Mesenchymal stem cell (in vitro differentiated cells and primary cell): Measurements from ENCODE around the gene SNRPF.
A peak's percentile ranks its signal among the peaks of the same experiment; 100 is the strongest.
"Not testable (repeated sequence)": the region's sequence is repeated elsewhere in the genome, so short reads cannot be mapped to it uniquely, and the experiment has no call there.

Experiments
- DNase-seq: peaks from one replicate; pipeline ENCODE4 v3.0.0-alpha.2; 2013
- H2AFZ ChIP-seq: one replicate; pipeline ENCODE4 v1.6.1; 2013; ENCODE audit warnings: low read depth, mild to moderate bottlenecking, control low read depth, inconsistent platforms, low read length, moderate library complexity
- H2AK5ac ChIP-seq: 2 replicates; pipeline ENCODE4 v1.6.1; 2013; ENCODE audit warnings: low read length, moderate library complexity, mild to moderate bottlenecking, inconsistent platforms; ENCODE audit not compliant: severe bottlenecking
- H2BK120ac ChIP-seq: one replicate; pipeline ENCODE4 v1.6.1; 2013; ENCODE audit warnings: low read depth, mild to moderate bottlenecking, inconsistent platforms, low read length, moderate library complexity
- H2BK12ac ChIP-seq, 2 experiments: one replicate each; pipeline ENCODE4 v1.6.1; 2013; ENCODE audit warnings: inconsistent platforms in 2 of 2, low read length in 2 of 2, mild to moderate bottlenecking in 2 of 2, moderate library complexity in 2 of 2, control low read depth in 1 of 2
- H2BK15ac ChIP-seq: one replicate; pipeline ENCODE4 v1.6.1; 2013; ENCODE audit warnings: mild to moderate bottlenecking, low read depth, inconsistent platforms; ENCODE audit not compliant: poor library complexity, severe bottlenecking
- H2BK5ac ChIP-seq: 2 replicates; pipeline ENCODE4 v1.6.1; 2013; ENCODE audit warnings: low read depth, mild to moderate bottlenecking, low read length, control low read depth, inconsistent platforms; ENCODE audit not compliant: poor library complexity, severe bottlenecking
- H3K14ac ChIP-seq, 2 experiments: one replicate each; pipeline ENCODE4 v1.6.1; 2013; ENCODE audit warnings: inconsistent platforms in 2 of 2, low read length in 2 of 2, control low read depth in 1 of 2, mild to moderate bottlenecking in 1 of 2, moderate library complexity in 1 of 2
- H3K18ac ChIP-seq, 2 experiments: one replicate each; pipeline ENCODE4 v1.6.1; 2013; ENCODE audit warnings: inconsistent platforms in 2 of 2, low read length in 2 of 2, control low read depth in 1 of 2, low read depth in 1 of 2, mild to moderate bottlenecking in 1 of 2
- H3K23ac ChIP-seq, 2 experiments: one replicate each; pipeline ENCODE4 v1.6.1; 2013; ENCODE audit warnings: inconsistent platforms in 2 of 2, low read length in 2 of 2, mild to moderate bottlenecking in 2 of 2, moderate library complexity in 2 of 2, control low read depth in 1 of 2
- H3K27ac ChIP-seq: 2 replicates; pipeline ENCODE4 v1.5.1; 2013; ENCODE audit warnings: mild to moderate bottlenecking, moderate library complexity, low read length, control low read depth, inconsistent platforms; ENCODE audit not compliant: poor library complexity, severe bottlenecking
- H3K27me3 ChIP-seq, 2 experiments: 2 replicates each; pipeline versions ENCODE4 v1.6.1 to v1.7.0; 2013; ENCODE audit warnings: low read length in 2 of 2, mild to moderate bottlenecking in 2 of 2, moderate library complexity in 2 of 2, control low read depth in 1 of 2, inconsistent platforms in 1 of 2; ENCODE audit not compliant: control insufficient read depth in 1 of 2, insufficient read depth in 1 of 2
- H3K36me3 ChIP-seq, 2 experiments: 2 replicates each; pipeline versions ENCODE4 v1.6.1 to v1.7.0; 2013; ENCODE audit warnings: low read length in 2 of 2, control low read depth in 1 of 2, inconsistent platforms in 1 of 2, low read depth in 1 of 2, mild to moderate bottlenecking in 1 of 2; ENCODE audit not compliant: insufficient read depth in 2 of 2, control insufficient read depth in 1 of 2
- H3K4ac ChIP-seq, 2 experiments: one replicate each; pipeline ENCODE4 v1.6.1; 2013; ENCODE audit warnings: inconsistent platforms in 2 of 2, low read length in 2 of 2, mild to moderate bottlenecking in 2 of 2, moderate library complexity in 2 of 2, control low read depth in 1 of 2, low read depth in 1 of 2
- H3K4me1 ChIP-seq: 2 replicates; pipeline ENCODE4 v1.6.1; 2013; ENCODE audit warnings: low read depth, low read length, control low read depth; ENCODE audit not compliant: control insufficient read depth, insufficient read depth
- H3K4me2 ChIP-seq: 2 replicates; pipeline ENCODE4 v1.6.1; 2013; ENCODE audit warnings: low read length, mild to moderate bottlenecking, inconsistent platforms; ENCODE audit not compliant: poor library complexity, severe bottlenecking
- H3K4me3 ChIP-seq, 2 experiments: 2 replicates each; pipeline versions ENCODE4 v1.5.1 to v1.7.0; 2013; ENCODE audit warnings: low read length in 2 of 2, mild to moderate bottlenecking in 2 of 2, control low read depth in 1 of 2, low read depth in 1 of 2; ENCODE audit not compliant: insufficient read depth in 1 of 2
- H3K79me1 ChIP-seq: replicated peaks from 2 replicates; pipeline ENCODE4 v1.6.1; 2013; ENCODE audit warnings: mild to moderate bottlenecking, control low read depth, low read length, inconsistent platforms; ENCODE audit not compliant: poor library complexity, severe bottlenecking
- H3K9ac ChIP-seq: 2 replicates; pipeline ENCODE4 v1.7.0; 2013; ENCODE audit warnings: mild to moderate bottlenecking, low read length, moderate library complexity
- H3K9me3 ChIP-seq: 2 replicates; pipeline ENCODE4 v1.7.0; 2013; ENCODE audit warnings: mild to moderate bottlenecking, low read length; ENCODE audit not compliant: control insufficient read depth
- H4K8ac ChIP-seq: one replicate; pipeline ENCODE4 v1.6.1; 2013; ENCODE audit warnings: inconsistent platforms, mild to moderate bottlenecking, low read length, moderate library complexity
- H4K91ac ChIP-seq: one replicate; pipeline ENCODE4 v1.6.1; 2013; ENCODE audit warnings: mild to moderate bottlenecking, low read length, inconsistent platforms
- WGBS: methylation state at CpG from one replicate; pipeline ENCODE4 v1.1.7; 2013; ENCODE audit warnings: mixed read lengths; 5-methylcytosine and 5-hydroxymethylcytosine counted together

SNRPF gene

DNA sequence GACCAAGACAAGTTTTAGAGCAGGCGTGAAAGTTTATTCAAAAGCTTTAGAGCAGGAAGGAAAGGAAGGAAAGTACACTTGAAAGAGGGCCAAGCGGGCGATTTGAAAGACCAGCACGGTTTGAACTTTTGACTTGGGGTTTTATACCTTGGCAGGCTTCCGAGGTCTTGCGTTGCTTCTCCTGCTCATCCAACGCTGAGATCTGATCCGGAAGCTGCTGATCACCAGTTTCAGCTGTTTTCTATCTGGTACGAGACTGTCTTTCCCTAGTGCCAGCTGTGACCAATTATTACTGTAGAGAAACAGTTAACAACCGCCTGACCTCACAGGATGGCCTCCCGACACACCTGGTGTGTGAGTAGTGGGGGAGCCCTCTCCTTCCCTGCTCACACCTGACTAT, 20.6 kb upstream of the SNRPF start:
- Histone ChIP-seq H4K91ac (no peak overlapping the region), H3K4me1 (no peaks in the 10 kb centered on the region), H2BK120ac (no peak overlapping the region), H2BK5ac (no peak overlapping the region), H3K14ac (no peak overlapping the region), H2BK12ac (no peak overlapping the region), H2AK5ac (no peak overlapping the region), H3K4me3 (peak overlapping the region in 1 of 2 experiments; percentile 68), H3K27ac (no peak overlapping the region), H3K23ac (no peak overlapping the region), H3K27me3 (peaks cover 0 to 11% of the 10 kb centered on the region in 2 experiments), H3K9me3 (no peaks in the 10 kb centered on the region), H4K8ac (no peak overlapping the region), H2BK15ac (no peak overlapping the region), H2AFZ (no peak overlapping the region), H3K9ac (peak overlapping the region; percentile 63), H3K4me2 (no peak overlapping the region), H3K4ac (no peak overlapping the region), H3K79me1 (no peaks in the 10 kb centered on the region), H3K18ac (no peak overlapping the region), H3K36me3 (no peaks in the 10 kb centered on the region)
- no peak for DNase-seq
- 82% methylated on average over 8 of the region's 11 CpGs for WGBS

DNA sequence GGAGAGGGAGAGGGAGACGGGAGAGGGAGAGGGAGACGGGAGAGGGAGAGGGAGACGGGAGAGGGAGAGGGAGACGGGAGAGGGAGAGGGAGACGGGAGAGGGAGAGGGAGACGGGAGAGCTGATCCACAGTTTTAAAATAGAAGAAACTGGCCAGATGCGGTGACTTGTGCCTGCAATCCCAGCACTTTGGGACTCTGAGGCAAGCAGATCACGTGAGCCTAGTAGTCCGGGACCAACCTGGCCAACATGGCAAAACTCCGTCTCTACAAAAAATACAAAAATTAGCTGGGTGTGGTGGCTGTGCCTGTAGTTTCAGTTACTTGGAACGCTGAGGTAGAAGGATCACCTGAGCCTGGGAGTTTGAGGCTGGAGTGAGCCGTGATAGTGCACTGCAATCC, 16.3 kb upstream of the SNRPF start:
- H2AK5ac ChIP-seq, H3K4me2 ChIP-seq, H4K91ac ChIP-seq, H3K9ac ChIP-seq, H3K4me3 ChIP-seq, H3K18ac ChIP-seq, H3K79me1 ChIP-seq, H3K23ac ChIP-seq, H2BK12ac ChIP-seq, H2AFZ ChIP-seq, H3K27ac ChIP-seq, H3K4ac ChIP-seq, H2BK120ac ChIP-seq, H3K36me3 ChIP-seq, H2BK5ac ChIP-seq, H4K8ac ChIP-seq, H3K14ac ChIP-seq, H3K9me3 ChIP-seq, DNase-seq, H2BK15ac ChIP-seq, H3K4me1 ChIP-seq, H3K27me3 ChIP-seq: not testable (repeated sequence)
- 83% methylated on average over 6 of the region's 12 CpGs for WGBS

DNA sequence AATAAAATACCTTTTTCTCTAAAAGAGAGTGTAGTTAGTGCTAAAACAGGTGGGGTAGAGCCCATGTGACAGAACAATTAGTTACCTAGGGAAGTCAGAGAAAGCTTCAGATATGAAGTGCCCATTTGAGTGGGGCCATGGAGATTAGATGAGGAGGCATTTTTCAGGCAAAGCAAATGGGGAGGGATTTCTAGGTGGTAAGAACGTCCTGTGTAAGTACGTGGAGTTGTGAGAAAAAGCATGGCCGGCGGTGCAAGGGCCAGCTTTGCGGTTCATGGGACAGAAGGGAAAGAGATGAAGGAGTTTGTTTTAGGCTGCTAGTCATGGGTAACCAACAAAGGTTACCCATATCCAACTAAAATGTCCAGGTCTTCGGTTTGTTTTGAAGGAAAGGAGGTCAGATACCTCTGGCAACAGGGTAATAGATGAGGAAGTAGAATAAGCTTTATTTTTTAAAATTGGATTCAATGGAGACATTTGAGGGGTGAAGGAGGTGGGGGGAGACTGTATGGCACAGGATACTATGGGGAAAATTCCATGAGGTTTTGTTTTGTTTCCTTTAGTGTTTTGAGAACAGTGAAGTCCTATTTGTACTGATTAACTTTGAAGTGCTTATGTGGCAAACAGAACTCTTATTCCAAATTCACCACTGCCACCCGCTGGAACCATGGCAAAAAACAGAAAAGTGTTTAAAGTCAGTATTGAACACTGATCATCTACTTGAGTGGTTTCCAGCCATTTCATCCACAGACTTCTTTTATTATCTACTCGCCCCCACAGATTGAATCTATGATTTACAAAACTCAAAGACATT, 10.0 kb upstream of the SNRPF start:
- Histone ChIP-seq H3K79me1 (no peaks in the 10 kb centered on the region), H2BK15ac (no peak overlapping the region), H3K27me3 (peaks cover 3 to 5% of the 10 kb centered on the region in 2 experiments), H3K14ac (no peak overlapping the region), H3K18ac (no peak overlapping the region), H3K36me3 (no peaks in the 10 kb centered on the region), H2BK5ac (no peak overlapping the region), H2AK5ac (no peak overlapping the region), H4K91ac (no peak overlapping the region), H3K23ac (no peak overlapping the region), H4K8ac (no peak overlapping the region), H3K4ac (no peak overlapping the region), H3K4me2 (no peak overlapping the region), H2BK12ac (no peak overlapping the region), H3K9ac (peak overlapping the region; percentile 58), H3K4me1 (no peaks in the 10 kb centered on the region), H2BK120ac (peak overlapping the region; percentile 34), H3K27ac (no peak overlapping the region), H2AFZ (no peak overlapping the region), H3K4me3 (no peak overlapping the region), H3K9me3 (no peaks in the 10 kb centered on the region)
- DNase-seq, result peak; percentile 37
- 69% methylated on average over 8 of the region's 8 CpGs for WGBS

DNA sequence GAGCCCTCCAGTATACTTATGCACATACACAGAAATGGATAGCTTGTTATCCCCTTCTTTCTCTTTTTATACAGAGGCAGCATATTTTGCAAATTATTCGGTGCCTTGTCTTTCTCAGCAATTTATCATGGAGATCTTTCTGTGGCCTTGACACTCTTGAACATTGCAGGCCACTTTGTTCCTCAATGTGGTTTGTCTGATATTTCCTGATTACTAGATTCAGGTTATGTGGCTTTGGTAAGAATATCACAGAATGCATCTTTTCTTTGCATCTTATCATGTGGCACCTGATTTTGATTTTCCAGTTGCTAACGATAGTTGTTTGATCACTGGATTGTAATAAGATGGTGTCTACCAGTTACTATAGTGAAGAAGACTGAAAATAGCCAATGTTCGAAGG, 7.1 kb upstream of the SNRPF start:
- Histone ChIP-seq H2BK15ac (no peak overlapping the region), H3K27me3 (peaks cover 0 to 10% of the 10 kb centered on the region in 2 experiments), H3K4ac (no peak overlapping the region), H3K23ac (no peak overlapping the region), H3K4me2 (no peak overlapping the region), H4K8ac (no peak overlapping the region), H4K91ac (no peak overlapping the region), H3K14ac (no peak overlapping the region), H2AK5ac (no peak overlapping the region), H3K9me3 (no peaks in the 10 kb centered on the region), H3K9ac (no peak overlapping the region), H2BK12ac (no peak overlapping the region), H3K4me1 (no peaks in the 10 kb centered on the region), H2AFZ (no peak overlapping the region), H3K18ac (no peak overlapping the region), H3K4me3 (no peak overlapping the region), H2BK120ac (no peak overlapping the region), H3K27ac (no peak overlapping the region), H3K79me1 (no peaks in the 10 kb centered on the region), H3K36me3 (no peaks in the 10 kb centered on the region), H2BK5ac (no peak overlapping the region)
- 98% methylated on average over 2 of the region's 3 CpGs for WGBS
- DNase-seq, result no peak
